HG03342 (cell line): ENCODE results near the gene TRAPPC2.
A peak's percentile ranks its signal among the peaks of the same experiment; 100 is the strongest.

Source experiments
- ATAC-seq: cut with Tn5 transposase; IDR thresholded peaks from one replicate; pipeline ENCODE4 v1.9.1; 2021; ENCODE audit warnings: mild to moderate bottlenecking, moderate library complexity; ENCODE audit not compliant: unreplicated experiment

Gene TRAPPC2

DNA sequence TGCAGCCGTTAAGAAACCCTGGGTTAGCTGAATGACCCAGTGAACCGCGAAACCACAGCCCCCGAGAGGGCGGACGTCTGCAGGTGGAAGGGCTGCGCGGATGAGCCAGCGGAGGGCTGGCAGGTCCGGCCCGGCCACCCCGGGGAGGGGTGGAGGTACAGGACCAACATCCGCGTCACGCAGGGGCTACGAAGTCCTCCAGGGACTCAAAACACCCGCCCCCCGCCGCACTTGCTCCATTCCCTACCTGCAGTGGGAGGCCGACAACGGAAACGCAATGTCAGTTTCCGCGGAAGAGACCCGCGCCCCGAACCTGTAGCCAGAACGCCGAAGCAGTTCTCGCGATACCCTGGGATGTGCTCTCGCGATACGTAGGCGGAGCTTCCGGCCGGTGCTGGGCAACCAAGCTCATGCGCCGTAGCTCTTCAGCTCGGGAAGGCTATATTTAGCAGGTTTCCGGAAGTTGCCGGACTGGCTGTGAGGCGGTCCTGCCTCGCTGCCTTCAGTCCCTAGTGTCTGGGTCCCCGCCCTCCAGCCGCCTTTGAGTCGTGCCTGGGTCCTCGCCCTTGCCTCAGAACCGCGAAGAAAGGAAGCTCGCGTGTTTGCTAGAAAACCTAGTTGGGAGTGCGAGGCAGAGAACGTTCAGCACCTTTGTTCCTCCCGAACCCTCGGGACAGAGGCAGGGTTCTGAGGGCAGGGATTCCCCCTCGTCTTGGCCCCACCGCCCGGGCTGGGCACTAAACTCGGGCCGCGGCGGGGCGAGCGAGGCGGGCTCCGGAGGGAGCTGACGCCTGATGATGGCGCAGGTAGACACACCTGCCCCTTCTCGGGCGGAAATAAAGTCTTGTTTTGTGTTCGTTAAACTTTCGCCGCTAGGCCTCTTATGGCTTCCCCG, at the start of gene TRAPPC2, which contains the start of gene OFD1:
Gene TRAPPC2 (minus strand): TSS at position 343 of the 895 bp plus-strand sequence. CDS start 14,657 bp downstream, outside the sequence.
Gene OFD1 (plus strand): TSS at position 471 of the 895 bp plus-strand sequence. CDS start 324 bp downstream, at position 795.
- peak; percentile 91 for ATAC-seq

DNA sequence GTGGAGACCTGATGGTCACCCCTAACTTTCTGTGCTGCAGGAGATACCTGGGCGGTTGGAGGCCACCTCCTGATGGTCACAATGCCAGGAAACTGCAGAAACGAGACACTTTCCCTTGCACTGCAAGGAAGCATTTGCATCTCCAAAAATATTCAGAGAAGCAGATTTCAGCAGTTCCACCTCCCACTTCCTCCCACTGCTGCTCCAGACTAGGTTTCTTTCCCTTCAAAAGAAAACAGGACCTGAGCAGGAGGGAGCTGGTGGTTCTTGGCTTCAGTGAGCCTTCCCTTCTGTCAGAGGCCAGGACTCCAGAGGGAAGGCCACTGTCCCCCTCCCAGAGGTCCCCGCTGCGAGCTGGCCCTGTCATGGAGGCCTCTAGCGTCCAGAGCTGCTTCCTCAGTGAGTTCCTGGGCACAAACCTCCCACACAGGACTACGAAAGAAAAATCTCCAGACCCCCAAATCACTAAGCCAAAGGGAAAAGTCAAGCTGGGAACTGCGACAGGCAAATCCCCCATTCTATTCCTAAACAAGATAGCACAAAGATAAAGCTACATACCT, 46.5 kb upstream of the TRAPPC2 start:
- no peak for ATAC-seq

DNA sequence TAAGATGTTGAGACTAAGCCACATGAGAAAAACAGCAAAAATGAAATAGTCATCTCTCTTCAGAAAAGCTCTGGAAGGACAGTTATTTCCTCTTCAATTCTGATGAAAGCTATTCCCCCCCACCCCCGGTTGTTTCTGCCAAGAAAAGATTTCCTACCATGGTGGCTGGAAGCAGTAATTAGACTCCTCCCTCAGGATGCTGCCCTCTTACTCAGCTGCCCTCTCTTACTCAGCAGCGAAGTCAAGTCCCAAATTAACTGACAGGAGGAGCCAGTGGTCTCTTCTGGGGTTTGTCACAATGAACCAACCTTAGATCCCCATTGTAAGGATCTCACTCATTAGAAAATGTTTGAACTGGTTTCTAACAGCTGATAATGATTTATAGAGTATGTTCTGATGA, 44.5 kb upstream of the TRAPPC2 start:
- ATAC-seq = no peak

DNA sequence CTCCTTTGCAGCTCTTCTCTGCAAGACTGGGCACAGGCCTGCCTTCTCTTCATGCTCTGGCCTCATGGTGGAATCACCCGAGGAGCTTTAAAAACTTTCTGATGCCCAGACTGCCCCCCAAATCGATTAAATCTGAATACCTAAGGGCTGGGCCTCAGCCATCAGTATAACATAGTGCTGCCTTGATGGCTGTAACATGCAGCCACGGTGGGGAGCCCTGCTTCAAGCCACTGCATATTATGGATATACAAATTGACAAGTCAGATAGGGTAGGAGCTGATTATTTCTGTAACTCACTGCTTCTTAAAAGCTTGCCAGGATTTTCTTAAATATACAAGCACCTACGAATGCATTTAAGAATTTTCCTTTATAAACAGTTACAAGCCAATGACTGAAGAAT, 42.0 kb upstream of the TRAPPC2 start:
- ATAC-seq = no peak

DNA sequence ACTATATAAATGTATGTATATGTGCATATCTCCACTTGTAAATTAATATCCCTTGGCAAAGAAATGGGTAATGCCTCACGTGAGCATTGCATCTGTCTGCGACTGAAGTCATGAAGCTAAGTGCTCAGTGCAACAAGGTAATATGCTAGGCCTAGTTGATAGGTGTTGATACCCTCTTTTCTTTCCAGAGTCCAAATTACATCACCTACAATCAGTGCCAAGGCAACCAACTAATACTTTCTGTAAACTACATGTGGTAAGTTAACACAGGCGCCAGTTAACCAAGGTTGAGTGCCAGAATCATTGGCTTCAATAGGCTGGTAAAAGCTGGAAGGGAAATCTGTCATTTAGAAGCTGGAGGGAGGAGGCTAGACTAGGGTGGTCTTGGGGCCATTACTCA, 41.4 kb upstream of the TRAPPC2 start:
- ATAC-seq = no peak

DNA sequence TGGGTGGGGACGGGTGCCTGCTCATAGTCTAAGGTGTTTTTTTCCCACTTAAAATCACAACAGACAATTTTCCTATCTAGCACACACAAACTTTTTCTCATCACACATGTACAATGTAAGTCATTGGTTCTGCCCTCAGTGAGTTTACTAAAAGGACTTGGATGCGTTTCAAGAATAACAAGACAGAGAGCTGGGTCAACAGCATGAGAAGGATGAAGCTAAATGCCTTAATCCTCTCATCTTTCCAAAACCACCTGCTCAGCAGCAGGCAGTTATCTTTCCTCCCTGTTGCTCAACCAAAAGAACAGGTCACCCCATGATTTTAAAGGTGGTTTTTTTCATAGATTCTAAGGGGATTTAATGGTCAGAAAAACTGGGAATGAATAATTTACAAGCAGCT, 40.3 kb upstream of the TRAPPC2 start:
- no peak for ATAC-seq

DNA sequence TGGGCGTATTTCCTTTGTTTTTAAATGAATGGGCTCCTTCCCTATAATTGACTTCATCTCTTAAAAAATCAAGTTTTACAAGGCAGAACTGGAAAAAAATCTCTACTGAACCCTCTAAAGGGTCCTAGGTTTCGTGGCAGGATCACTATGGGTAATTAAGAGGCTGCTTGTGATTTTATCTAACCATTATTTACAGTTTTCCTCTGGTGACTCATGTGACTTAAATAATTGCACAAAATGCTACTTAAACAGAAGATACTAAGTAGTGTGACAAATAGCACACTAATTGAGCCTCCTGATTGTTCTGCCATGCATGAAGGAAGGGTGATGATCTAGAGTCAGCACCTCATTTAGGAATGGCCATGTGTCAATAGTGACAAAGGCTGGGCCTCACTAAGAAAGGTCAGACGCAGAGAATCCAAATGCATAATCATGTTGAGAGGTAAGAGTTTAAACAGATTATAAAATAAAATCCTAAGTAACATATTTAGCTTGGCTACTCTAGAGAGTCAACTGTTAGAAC, 35.7 kb upstream of the TRAPPC2 start:
- ATAC-seq = no peak

DNA sequence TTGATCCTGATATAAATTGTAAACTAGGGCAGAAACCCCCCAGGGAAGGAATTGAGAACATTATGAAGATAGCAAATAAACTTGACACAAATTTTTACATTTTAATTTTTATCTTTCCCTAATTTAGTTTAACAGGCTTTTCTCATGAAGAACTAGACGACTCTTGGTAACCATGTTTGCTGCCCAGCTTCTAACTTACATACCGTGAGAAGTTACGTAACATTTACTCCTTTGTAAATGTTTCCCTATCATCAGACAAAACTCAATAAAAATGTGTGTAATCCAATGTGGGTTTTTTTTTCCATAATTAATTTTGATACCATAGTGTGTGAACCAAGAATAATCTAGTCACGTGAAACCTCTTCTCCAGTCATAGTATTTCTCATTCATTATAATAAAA, 34.5 kb upstream of the TRAPPC2 start:
- no peak for ATAC-seq

DNA sequence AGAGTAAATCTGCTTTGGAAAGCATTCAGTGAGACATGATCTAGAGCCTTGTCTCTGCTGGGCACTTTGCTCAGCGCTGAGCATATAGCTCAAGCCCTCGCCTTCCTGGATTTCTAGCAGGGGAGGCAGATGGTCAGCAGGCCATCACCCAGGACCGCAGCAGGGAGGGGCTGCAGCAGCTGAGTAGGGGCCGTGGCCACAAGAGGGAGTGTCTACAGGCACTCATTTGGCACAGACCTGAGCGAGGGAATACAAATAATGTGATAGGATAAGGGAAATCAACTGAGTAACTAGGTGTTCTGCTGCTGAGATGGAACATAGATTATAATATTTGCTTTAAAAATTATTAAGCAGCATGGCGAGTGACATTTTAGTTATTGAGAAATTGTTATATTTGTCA, 30.3 kb upstream of the TRAPPC2 start:
- no peak for ATAC-seq

DNA sequence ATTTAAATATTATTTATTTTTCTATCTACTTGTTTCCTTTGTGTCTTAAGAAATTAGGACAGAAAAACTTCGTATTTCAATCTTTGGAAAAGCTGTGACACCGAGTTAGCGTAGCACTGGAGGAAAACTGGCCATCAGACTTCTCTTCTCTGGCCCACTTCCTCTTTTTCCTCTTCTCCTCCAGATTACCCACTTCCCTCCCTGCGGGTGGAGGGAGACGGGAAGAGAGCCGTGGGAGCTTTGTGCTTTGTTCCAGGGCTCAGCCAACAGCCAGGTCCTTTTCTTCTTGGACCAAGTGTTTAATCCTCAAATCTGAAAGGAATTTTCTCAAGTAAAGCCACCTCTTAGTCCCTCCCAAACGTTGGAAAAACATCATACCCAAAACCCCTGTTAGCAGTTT, 29.9 kb upstream of the TRAPPC2 start:
- ATAC-seq = no peak

DNA sequence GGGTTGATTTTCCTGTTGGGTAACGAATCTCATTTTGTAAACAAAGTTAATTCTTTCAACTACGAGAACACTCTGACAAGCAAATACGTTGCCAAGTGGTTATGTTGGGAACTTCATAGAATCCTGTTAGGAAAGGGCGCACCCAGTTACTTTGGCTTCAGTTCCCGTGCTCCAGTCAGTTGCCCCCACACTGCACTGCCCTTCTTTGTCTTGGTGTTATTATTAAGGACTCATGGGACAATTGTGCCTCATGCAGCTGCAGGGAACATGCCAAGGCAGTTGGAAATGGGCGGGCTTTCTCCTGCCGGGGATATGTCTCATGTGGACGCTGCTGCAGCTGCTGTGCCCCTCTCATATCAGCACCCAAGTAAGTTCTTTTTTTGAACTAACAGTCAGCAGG, 29.1 kb upstream of the TRAPPC2 start:
- no peak for ATAC-seq

DNA sequence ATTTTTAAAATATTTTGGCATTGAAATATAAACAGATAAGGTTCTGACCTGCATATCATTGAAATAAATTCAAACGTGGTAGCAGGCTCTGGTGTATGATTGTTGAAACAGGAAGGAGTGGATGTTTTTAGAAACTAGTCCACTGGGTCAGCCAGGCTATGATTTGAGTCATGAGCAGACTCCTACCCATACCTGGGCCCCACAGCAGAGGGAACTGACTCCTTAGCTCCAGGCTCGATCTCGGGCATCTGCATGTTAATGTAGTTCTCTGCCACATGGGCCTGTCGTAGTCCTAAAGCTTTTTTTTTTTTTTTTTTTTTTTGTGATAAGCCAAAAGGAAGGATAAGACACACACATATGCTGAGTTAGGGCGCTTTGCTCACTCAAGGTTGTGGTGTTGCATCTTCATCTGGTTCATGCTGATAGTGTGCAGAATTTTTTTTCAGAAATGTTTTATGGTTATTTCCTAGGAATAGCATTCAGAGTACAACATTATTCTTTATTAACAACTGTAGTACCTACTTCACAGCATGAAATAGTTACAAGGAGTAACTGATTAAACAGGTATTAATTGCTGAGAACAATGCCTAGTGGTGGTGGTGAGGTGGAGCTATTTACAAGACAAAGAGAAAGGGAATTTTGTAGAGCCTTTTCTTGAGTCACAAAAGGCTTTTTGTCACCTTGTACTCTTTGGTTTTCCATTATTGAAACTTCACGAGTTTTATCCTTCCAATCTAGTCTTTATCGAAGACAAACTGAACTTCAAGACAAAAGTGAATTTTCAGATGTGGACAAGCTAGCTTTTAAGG, 27.4 kb upstream of the TRAPPC2 start:
- ATAC-seq = peak; percentile 65

DNA sequence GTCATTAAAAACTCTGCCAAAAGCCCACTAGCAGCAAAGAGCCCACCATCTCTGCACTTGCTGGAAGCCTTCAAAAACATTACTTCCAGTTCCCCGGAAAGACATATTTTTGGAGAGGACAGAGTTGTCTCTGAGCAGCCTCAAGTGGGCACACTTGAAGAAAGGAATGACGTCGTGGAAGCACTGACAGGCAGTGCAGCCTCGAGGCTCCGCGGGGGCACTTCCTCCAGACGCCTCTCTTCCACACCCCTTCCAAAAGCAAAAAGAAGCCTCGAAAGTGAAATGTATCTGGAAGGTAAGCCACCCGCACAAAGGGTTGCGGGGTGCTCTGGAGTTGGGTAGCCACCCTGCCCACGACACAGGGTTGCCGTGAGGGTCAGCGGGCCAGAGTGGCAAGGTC, 26.0 kb upstream of the TRAPPC2 start:
- ATAC-seq = no peak

DNA sequence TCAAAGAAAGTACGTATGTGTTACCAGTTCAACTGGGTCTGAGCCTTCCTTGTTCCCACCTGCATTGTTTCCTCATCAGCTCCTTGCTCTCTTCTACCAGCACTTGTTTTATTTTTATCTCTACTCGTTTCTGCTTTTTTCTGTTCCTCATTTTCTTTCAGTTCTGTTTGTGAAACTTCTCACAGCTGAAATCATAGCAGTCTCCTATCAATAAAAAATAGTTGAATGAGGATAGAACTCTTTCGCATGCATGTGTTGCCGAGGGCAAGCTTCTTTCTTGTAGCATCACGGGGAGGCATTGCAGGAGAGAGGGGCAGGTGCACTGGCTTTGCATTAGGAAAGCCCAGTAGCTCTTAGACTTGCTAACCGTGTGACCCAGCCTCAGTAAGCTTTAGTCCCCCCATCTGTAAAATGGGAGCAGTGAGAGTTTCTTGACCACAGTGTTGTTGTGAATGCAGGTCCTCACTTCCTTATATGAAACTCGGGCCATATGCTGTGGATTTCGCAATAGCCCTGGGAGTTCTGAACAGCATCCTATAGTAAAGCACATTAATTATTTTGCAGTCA, 24.8 kb upstream of the TRAPPC2 start:
- peak; percentile 62 for ATAC-seq

DNA sequence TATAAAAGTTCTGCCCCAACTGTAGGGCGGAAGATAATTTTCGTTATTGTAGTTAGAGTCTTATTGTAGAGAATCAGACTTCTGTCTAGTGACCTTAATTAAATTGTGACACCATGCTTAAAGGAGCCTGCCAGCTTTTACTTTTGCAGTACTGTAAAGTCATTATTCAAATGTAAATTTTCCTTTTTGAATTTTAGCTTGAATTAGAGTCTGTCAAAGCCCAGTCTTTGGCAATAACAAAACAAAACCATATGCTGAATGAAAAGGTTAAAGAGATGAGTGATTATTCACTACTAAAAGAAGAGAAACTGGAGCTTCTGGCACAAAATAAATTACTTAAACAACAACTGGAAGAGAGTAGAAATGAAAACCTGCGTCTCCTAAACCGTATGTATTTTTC, 22.0 kb upstream of the TRAPPC2 start:
- ATAC-seq = no peak

DNA sequence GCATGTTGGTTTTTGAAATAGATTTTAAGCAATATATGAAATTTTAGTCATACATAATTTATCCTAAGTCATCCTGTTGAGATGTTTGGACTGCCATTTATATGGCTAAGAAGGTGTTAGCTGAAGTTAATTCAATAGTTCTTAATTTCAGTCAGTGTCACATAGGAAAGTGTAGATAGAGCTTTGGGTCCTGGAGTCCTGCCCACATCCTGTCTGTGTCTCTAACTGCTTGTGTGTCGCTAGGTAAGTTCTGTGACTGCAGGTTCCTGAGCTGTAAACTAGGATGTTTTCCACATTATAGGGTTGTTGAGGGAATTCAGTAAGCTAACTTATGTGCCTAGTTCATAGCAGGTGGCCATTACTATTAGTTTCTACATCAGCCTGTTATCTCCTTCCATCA, 20.8 kb upstream of the TRAPPC2 start:
- ATAC-seq = no peak

DNA sequence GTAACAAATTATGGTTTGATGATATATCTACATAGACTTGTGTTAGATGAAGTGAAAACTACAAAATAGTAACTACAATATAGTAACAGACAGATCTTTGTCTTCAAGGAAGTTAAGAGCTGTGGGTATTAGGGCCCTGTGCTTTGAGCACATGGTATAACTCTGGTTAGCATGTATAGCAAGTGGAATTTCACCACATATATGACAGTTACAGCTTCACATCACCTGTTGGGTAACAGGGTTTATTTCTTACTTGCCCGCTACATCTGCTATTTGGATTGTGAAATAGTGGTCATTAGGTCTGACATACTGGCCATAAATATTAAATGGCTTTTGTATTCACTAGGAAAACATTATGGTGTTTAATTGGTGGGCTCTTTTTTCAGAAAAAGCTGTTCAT, 20.3 kb upstream of the TRAPPC2 start:
- ATAC-seq = no peak

DNA sequence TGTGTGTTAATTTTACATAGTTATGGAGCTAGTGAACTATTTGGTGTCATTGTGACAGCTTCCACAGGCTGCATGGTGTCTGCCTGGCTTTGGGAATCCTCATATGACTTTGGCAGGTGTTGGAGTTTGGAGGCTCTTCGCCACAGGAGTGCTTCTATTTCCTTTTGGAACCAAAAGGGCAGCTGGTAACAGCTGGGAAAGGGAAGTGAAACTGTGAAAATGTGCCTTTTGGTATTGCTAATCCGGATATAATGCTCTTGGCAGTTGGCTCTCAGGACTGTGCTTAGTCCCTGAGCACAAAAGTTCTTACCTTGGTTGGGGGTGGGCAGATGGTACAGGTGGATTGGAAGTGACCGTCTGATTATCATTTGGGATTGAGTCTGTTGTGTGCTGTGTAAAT, 18.2 kb upstream of the TRAPPC2 start:
- ATAC-seq = peak; percentile 71

DNA sequence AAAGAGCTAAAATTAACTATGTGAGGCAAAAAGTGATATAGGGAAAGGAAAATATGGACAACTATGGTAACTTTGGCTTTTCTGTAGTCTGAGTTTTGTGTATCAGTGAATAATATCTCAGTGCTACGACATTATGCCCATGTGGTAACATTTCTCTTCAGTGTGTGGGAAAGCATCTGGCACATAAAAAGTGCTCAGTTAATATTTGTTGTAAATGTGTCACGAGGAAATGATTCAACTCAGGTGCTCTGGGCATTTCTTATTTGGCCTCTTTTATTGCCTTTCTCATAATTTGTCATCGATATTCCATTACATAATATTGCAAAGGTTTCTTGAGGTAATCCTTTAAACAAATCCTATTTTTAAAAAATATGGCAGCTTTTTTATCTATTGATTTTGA, 17.7 kb upstream of the TRAPPC2 start:
- ATAC-seq = no peak

DNA sequence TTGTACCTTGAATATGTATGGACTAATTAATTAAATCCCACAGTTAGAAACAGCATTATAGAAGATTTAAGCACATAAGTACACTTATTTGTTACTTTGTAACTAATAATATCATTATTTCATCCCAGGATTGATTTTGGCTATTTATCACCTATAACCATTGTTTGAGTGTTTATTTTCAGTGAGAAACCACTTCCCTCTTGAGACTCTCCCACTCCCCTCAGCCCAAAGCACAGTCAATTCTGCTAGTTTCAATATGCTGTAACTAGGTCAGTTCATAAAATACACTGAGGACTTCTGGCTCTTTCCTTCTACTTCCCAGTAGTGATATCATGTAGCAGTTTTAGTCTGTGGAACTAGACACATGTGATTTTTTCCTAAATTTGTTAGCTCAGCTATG, 16.4 kb upstream of the TRAPPC2 start:
- ATAC-seq = no peak

DNA sequence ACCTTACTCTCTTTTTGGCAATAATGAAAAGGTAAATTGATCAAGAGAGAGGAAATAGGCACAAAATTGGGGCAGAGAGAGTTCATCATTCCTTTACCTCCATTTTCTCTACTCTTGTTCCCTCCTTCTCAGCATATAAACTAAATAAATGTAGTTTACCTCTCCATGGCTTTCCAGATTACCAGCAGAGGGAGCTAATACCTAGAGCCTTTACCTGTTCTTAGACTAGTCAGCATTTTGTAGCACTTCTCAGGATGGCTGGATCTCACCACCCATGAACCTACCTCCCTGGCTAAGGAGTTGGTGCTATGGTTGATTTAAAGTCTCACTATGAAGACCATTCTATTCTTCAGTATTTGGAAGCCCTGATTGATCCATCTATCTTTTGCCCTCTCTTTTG, 15.8 kb upstream of the TRAPPC2 start:
- peak; percentile 42 for ATAC-seq
